ENCODE results near the gene TMEM101. TPM values are rescaled to one million over a fixed set of nuclear protein-coding genes. Genes with fewer than 3 reads are reported as not detected.

TMEM101 gene
- total and polyA plus RNA-seq, 2 of the 8 experiments (the other 6 are each of a cell fraction or from before 2014, with no cell fraction given): 16.1 to 44.7 TPM

DNA sequence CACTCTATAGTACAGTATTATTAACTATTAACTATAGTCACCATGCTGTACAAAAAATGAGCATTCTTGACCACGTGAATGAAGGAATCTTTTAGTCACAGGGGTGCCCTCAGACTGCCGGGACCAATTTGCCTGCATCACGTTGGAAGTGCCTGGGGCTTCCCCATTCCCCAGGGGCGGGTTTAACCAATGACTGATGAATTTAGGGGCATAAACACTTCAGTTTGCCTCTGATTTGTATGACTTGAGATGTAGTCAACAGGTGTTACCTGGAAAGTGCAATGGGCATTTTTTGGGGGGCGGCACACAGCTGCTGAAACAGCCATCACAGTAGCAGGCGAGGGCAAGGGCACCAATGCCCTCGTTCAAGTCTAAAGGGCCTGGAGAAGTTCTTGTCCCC is 52.3 kb downstream of the TMEM101 start:
- WGBS, 2 experiments (ENCODE audit: extremely low coverage in 1 of 2, insufficient coverage in 1 of 2, insufficient read length in 1 of 2, insufficient replicate concordance in 2 of 2, low coverage in 1 of 2, low lambda C conversion rate in 2 of 2, missing lambda C conversion rate in 1 of 2): 78% methylated on average over 7 of the region's 7 CpGs; no CpG with 5 or more reads in 1 of the 2 experiments
- Histone ChIP-seq H2BK120ac (replicated peaks; ENCODE audit: low read depth, low read length) (no peak overlapping the region), H3K9me3 (ENCODE audit: insufficient read depth in 2 of 2, low read depth in 1 of 2, low read length in 1 of 2) (no peaks in the 10 kb centered on the region), H3K36me3 (ENCODE audit: control insufficient read depth in 2 of 4, insufficient read depth in 4 of 4, low read length in 3 of 4) (no peaks in the 10 kb centered on the region), H4K8ac (ENCODE audit: extremely low read depth, insufficient read depth, low read length) (no peak overlapping the region), H4K5ac (ENCODE audit: insufficient read length, low read depth, low read length) (no peak overlapping the region), H2BK5ac (ENCODE audit: low read depth, low read length) (no peak overlapping the region), H4K91ac (replicated peaks; ENCODE audit: insufficient read length, low read length) (no peak overlapping the region), H3K23ac (ENCODE audit: insufficient read length) (no peak overlapping the region), H3K4ac (replicated peaks; ENCODE audit: insufficient read length, low read depth, low read length) (no peak overlapping the region), H3K79me2 (ENCODE audit: control insufficient read depth in 1 of 2, insufficient read depth in 2 of 2, low read length in 2 of 2) (no peaks in the 10 kb centered on the region), H3K4me1 (replicated peaks in 1 of 4; ENCODE audit: control insufficient read depth in 3 of 4, insufficient read depth in 4 of 4, low read length in 3 of 4) (no peaks in the 10 kb centered on the region), H3K27ac (ENCODE audit: low read depth, low read length) (no peak overlapping the region), H3K27me3 (replicated peaks in 1 of 4; ENCODE audit: control insufficient read depth in 3 of 4, extremely low read depth in 1 of 4, insufficient read depth in 3 of 4, low read length in 3 of 4) (no peaks in the 10 kb centered on the region), H3K9ac (replicated peaks in 1 of 4; ENCODE audit: extremely low read depth in 1 of 4, low read depth in 3 of 4, low read length in 3 of 4) (no peak overlapping the region), H2AFZ (ENCODE audit: low read length) (no peak overlapping the region), H3K4me2 (ENCODE audit: insufficient read depth in 1 of 2, low read depth in 2 of 2, low read length in 2 of 2) (no peak overlapping the region), H3K79me1 (ENCODE audit: low read depth, low read length) (no peaks in the 10 kb centered on the region), H2BK20ac (ENCODE audit: low read length) (no peak overlapping the region), H3K18ac (ENCODE audit: extremely low read depth, low read length) (no peak overlapping the region), H3K14ac (ENCODE audit: insufficient read length) (no peak overlapping the region), H2BK15ac (ENCODE audit: low read length) (no peak overlapping the region), H3K4me3 (ENCODE audit: extremely low read depth in 1 of 4, insufficient read depth in 2 of 4, low read depth in 3 of 4, low read length in 4 of 4) (no peak overlapping the region), H4K20me1 (replicated peaks in 1 of 2; ENCODE audit: control insufficient read depth in 1 of 2, insufficient read depth in 2 of 2, low read length in 2 of 2) (no peaks in the 10 kb centered on the region), H3K56ac (replicated peaks; ENCODE audit: insufficient read length, low read depth, low read length) (no peak overlapping the region), H2BK12ac (ENCODE audit: low read depth, low read length) (no peak overlapping the region), H2AK5ac (ENCODE audit: low read depth, low read length) (no peak overlapping the region), H3K23me2 (ENCODE audit: low read depth, low read length) (0 out of 2 replicates have a peak, but pooled peaks cover 2% of the 10 kb centered on the region)
- ChIA-PET CTCF (ENCODE audit: partially characterized antibody) (interaction anchor here (1.2 to 4.5 kb wide), 6 partner anchors 9 to 22 kb away, joined by 3 to 26 read pairs (median 5); no protein-coding TSS in a partner anchor), POLR2A (ENCODE audit: partially characterized antibody) (no interaction called here)
- DNase-seq (ENCODE audit: low read depth in 1 of 2, low spot score in 2 of 2) (no peak), FAIRE-seq (no peak)
- TF ChIP-seq SP4 (IDR thresholded peaks at IDR 0.05; ENCODE audit: low read length) (no peak), JUND (IDR thresholded peaks at IDR 0.05; ENCODE audit: low read length) (no peak), EP300 (IDR thresholded peaks at IDR 0.05; ENCODE audit: borderline replicate concordance in 1 of 2, low read depth in 2 of 2, low read length in 2 of 2) (no peak), TCF12 (IDR thresholded peaks at IDR 0.05; ENCODE audit: low read depth, low read length) (no peak), RNF2 (IDR thresholded peaks at IDR 0.05; ENCODE audit: borderline replicate concordance, low read depth, low read length, missing control alignments, poor library complexity, severe bottlenecking) (no peak), CHD1 (IDR thresholded peaks at IDR 0.05; ENCODE audit: low read depth, low read length) (no peak), POU5F1 (IDR thresholded peaks at IDR 0.05; ENCODE audit: low read depth, low read length) (no peak), POLR2A (IDR thresholded peaks at IDR 0.05; ENCODE audit: control extremely low read depth in 1 of 2, low read depth in 2 of 2, low read length in 2 of 2) (no peak)
- TF ChIP-seq, protein P1, sequence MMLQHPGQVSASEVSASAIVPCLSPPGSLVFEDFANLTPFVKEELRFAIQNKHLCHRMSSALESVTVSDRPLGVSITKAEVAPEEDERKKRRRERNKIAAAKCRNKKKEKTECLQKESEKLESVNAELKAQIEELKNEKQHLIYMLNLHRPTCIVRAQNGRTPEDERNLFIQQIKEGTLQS (IDR thresholded peaks at IDR 0.05; ENCODE audit: insufficient read depth, low read depth, low read length): no peak
- TF ChIP-seq, protein P2, sequence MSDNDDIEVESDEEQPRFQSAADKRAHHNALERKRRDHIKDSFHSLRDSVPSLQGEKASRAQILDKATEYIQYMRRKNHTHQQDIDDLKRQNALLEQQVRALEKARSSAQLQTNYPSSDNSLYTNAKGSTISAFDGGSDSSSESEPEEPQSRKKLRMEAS (IDR thresholded peaks at IDR 0.05): no peak

Data from H1 (cell line).